Right renal cortex interstitium (tissue), 3 donors: ENCODE data around the gene SEC16B. TPM values are rescaled to one million over a fixed set of nuclear protein-coding genes. Genes with fewer than 3 reads are reported as not detected.
A peak's percentile ranks its signal among the peaks of the same experiment; 100 is the strongest.

Source experiments
- DNase-seq, 3 donors: peaks; one replicate each; pipeline ENCODE4 v3.0.0-alpha.2; 2013; ENCODE audit warnings: low read depth in 3 of 3, low spot score in 2 of 3
- polyA plus RNA-seq, 3 donors: library from polyadenylated mRNA; unstranded; fragments of 120-200 nt; gene quantifications; one replicate each; pipeline ENCODE4 v1.2.1, GENCODE V29; 2013; ENCODE audit not compliant: insufficient read length in 3 of 3

The SEC16B gene
- polyA plus RNA-seq, 3 donors, result 2.8 to 4.7 (median 3.1) TPM

DNA sequence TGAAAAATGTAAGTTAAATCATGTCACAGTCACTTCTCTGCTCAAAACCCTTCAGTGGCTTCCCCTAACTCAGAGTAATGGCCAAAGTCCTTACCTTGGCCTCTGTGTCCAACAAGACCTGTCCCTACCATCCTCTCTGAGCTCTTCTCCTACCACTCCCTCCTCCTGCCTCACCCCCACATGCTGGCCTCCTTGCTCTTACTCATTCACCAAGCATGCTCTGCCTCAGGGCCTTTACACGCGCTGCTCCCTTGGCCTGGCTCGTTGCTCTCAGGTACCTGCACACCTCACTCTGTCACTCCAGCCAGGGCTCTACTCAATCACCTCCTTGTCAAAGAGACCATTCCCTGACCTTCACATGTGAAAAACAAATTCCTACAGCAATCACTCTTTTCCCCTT is 54.2 kb downstream of the SEC16B start:
- DNase-seq, result no peak

DNA sequence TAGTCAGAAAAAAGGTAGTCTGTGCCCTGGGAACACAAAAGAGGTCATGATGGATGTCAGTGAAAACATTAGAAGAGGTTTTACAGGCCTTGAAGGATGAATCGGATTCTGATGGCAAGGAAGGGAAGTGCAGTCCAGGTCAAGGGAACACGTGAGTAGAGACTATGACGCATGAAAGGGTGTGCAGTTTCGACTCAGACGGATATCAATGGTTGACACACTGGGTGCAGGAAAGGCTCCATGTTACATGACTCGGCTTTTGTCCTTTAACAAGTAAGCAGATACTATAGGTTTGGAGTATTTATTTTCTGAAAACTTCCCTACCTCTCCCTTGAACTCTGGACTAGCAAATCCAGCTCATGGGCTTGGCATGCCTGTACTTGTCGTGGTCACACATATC is 55.3 kb downstream of the SEC16B start:
- no peak for DNase-seq

DNA sequence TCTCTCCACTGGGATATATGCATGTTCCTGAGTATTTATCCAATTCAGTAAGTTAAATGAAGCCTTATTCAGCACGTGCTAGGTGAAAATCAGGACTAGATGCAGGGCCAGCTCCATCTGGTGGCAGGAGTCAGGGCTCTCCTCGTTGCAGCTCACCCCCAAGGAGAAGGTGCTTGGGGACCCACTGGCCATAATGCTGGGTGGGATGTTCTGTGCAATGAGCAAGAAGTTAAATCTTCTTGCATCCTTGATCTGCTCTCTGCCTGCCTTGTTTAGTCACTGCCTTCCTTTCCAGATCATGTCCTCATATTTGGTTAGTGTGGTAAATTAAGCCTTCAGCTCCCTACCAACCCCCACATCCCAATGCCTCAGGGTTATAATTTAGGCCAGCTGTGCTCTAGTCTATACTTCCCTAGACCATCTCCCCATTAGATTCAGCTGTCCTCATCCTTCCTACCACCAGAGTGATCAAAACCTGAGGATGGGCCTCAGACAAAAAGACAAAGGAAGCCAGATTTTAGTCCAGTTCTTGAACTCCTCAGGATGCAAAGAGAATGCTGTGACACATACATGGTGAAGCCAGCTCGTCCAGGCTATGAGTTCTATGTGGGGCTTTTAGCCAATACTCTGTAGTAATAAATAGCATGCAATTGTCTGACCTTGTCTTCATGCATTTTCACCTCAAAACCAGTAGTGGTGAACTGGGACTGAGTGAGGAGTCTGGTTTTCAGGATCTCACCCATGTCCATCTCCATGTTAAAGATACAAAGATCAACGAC is 55.9 kb downstream of the SEC16B start:
- peak in 1 of 3 donors; percentile 17 for DNase-seq

DNA sequence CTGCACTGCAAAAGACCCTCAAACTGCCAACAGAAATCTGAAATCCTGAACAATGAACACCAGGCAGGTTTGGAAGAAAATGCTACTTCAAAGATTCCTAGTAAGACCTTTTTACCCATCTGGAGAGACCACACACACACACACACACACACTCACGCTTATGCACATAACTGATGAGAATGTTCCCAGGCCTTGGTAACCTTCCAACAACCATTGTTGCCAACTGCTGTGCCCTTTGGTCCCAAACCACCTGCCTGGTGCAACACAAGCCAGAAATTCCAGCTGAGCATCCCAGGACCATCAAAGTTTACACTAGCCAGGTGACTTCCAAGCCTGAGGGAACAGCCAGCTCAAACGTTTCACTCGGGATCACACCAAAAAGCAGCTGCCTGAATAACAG is 56.9 kb downstream of the SEC16B start:
- DNase-seq, result no peak

DNA sequence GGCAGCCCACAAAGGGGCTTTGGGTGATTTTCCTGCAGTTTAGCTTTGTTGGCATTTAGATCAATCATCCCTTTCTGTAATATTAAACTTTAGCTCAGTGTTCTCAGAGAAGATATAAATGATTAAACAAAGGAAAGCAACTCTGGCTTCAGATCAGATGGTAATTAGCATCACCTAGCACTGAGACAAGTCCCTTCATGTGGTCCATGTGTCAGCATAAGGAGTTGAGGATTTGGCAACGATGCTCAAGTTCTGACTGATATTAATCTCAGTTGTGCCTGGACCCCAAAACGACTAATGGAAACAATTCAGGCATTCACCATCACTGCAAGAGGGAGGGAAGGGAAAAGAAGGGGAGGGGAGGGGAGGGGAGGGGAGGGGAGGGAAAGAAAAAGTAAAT is 60.4 kb downstream of the SEC16B start:
- DNase-seq, result no peak

DNA sequence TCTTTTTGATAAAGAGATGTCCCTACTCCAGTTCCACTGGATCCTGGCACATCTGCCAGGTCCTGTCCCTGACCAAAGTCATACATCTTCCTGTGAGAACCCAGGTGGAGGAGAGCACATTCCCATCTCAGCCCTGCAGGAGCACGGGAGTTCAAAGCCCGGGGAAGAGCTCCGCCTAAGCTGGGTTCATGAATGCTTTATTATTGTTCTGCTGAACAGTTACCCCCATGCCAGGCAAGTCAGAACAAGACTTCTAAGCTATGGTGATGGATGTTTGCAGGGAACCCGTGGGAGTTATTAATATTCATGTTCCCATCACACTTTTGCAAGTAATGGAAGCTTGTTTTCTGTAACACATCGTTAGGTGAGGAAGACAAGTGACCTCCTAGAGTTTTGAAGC is 62.9 kb downstream of the SEC16B start:
- no peak for DNase-seq

DNA sequence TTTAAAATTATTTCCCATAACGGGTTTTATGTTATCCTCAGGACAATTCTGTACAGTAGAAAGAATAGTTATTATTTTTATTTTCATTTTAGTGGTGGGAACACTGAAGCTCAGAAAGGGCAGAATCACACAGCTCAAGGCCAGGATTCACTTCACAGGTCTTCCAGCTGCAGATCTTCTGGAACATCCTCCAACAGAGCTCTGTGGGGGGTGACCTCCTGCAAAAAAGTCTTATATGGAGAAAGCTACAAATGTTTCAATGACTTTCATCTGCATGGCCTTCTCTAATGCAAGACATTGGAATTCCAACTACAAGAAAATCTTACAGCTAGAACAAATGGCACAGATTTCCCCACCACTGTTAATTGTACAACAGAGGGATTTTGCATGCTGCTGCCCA is 64.2 kb downstream of the SEC16B start:
- DNase-seq, result no peak

DNA sequence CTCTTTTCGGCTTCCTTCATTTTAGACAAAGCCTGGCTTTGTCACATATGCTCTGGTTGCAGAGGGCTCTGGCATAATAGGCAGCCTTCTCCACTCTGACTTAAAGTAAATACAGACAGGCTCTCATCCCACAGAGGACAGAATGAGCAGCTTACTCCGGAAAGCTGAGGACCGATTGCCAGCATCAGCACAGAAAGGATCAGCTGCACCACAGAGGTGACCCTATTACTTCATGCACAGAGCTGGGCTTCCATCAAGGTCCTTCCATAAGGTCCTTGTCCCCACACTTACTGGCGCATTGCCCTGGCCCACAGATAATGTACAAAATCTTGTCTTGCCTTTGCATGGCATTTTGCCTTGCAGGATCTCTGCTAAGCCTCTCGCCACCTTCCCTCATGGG is 67.6 kb downstream of the SEC16B start:
- no peak for DNase-seq

DNA sequence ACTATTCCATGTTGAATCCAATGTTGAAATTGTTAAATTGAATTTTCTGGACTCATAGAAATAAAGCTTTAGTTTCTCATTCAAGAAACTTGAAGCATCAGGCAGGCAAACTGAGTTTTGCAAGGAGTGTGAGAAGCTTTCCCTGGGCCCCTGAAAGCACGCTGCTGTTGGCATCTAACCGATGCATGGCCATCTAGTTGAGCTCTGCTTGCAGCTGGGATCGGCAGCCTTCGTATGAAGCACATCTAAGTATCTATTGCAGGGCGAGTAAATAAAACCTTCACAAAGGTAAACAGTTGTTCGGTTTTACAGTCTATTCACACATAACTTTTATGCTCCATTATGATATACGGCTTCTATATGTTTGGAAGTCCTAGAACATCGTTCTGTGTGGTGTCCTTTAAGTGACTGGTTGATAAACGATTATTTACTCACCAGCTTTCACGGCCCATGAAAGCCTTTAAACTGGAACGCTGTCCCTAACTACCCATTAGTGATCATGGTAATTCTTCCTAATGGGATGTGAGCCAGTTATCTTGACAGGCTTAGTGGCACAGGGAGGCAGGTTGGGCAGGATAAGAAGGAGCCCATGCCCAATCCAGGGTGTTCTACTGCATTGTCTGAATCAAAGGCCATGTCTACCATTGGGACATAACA is 71.7 kb downstream of the SEC16B start:
- no peak for DNase-seq

DNA sequence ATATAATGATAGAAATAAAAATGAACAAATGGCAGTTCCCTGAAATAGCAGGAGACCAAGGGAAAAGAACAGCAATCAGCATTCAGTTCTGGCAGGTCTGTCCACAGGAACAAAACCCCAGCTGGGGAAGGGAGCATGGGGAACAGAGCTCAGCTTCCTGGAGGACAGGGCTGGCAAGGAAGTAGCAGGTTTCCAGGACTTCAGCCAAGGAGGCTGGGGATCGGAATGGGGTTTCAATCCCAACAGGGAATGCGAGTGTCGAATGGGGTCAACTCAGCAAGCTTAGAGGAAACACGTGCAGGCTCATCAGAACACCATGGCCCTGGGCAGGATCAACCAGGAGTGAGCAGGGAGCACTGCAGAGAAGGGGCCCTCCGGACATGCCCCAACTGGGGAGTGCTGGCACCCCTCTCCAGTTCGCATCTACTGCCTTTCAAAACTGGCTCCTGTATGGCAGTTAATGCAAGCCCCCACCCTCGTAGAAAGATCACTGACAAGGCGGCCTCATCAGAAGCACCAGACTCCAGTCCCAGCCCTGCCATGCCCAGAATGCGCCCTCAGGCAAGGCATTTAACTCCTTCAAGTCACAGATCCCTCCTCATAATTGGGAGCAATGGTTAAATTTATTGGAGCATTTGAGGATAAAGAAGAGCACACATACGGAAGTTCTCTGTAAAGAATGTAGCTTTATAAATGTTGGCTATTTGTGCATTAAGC is 72.4 kb downstream of the SEC16B start:
- DNase-seq, result no peak

Other genes starting within 250 kb of the SEC16B start
- 10 to 100 TPM; 18.5 to 21.8 (median 19.9) TPM for gene RASAL2, start 124.0 kb upstream of the SEC16B start, polyA plus RNA-seq